UCSD-AML1 (cell line): ENCODE results near the gene TMEM255A.

Experiments
- DNase-seq: peaks from one replicate; lab custom pipeline; 2025; ENCODE audit not compliant: unreplicated experiment; lab: John Stamatoyannopoulos, UW

TMEM255A gene

DNA sequence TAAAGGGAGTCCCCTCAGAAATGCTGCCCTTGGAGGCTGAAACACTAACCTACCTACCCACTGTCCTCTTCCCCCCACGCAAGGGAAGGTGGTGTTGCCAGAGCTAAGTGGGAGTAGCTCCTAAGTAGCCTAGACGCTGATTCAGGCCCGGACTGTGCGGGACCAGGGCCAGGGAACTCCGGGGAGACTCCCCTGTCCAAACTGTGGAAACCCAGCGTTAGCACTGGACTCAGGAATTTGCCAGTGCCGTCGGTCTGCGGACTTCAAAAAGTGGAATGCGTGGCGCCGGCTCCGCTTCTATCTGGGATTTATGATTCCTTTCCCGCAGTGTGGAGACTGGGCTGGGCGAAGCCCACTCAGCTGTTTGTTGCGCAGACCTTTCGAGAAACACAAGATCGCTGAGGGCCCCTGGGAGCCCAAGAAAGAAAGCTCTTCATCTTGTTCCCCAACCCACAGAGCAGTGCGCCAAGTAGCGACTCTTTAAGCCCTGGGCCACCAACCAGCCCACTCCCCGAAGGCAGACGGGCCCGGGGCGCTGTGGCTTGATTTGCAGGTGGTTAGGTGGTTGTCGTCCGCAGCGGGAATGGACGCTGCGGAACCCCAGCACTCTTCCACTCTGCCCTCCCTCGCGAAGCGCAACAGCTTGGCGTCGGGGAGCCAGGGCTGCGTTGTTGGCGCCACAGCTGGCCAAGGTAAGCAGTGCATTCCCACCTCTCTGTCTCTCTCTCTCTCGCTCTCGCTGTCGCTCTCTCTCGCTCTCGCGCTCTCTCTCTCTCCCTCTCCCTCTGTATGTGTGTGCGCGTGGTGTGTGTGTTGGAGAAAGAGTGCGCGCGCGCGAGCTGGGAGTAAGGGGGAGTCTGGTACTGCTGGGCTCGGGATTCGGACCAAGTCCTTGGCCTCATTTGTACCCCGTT lies 2.0 kb downstream of the TMEM255A start:
- peak; percentile 51 for DNase-seq

DNA sequence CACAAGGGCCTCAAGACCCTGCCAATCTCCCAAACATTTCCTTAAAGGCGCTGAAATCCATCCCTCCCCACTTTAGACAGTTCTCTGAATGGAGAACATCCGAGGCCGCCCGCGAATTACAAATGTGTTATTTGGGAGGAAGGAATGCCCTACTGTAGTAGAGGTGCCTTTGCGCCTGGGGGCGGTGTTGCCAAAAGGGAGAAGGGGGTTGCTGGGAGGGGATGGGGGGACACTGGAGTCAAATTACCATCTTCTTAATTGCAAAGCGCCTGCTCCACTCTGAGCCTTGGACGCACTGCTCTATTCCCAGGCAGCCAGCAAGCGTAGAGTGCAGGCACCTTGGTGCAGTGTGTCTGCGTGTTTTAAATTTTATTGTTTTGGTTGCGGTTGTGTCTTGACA lies 2.7 kb downstream of the TMEM255A start:
- DNase-seq = no peak

DNA sequence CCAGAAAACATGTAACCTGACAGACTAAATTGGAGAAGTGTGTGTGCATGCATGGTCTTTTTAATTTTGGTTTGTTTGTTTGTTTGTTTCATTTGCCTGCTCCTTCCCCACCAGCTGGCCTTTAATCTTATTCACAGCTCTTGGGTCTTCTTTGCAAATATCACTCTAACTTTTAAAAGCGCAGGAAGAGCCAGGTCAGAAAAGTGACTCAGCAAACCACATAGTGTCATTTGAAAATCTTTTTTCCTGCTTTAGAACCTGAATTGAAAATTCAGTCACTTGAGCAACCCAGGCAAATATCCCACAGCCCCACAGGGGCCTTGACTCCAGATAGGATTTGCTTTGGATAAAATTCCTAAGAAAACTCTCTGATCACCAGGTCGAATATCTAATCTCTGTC lies 4.6 kb downstream of the TMEM255A start:
- DNase-seq = no peak

DNA sequence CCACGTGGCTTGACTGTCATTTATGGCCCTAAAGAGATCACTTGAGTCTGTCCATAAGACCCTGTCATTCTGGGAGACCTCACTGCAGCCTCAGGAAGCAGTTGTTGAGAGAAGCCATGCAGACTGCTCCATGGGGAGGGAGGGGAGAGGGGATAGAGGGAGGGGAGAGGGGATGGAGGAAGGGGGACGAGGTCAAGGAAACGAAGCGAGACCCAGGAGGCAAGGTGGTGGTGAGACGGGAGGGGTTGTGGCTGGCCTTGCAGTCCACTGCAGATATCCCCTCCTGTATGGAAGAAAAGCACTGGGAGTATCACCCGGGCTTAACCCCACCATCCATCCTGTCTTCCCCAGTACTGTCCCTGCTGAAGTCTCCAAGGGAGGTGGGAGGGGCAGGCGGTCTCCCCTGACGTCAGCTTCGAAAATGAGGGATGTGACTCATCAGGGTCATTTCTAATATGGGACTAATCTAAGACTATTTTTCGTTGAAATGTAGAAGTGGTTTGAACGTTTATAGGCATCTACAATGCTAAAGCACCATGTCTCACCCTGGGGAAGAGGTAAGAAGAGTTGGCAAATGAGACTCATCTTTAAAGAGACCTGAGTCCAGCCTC lies 5.6 kb downstream of the TMEM255A start:
- DNase-seq = no peak

DNA sequence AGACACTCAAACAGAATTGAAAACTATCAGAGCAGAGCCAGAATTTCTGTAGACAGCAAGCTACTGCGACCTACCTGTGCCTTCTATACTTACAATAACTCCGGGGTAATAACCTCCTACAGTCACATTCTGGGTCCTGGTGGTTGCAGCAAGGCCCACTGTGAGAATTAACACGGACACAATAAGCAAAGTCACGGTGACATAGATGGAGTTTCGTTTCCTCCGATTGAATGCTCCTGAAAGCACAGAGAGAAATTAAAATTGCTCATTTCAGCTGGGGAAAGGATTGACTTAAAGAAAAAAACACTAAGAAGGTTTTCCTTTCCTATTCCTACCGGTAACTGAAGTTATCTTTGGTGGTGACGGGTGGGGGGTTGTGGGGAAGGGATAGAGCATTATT lies 7.0 kb downstream of the TMEM255A start:
- DNase-seq = no peak

DNA sequence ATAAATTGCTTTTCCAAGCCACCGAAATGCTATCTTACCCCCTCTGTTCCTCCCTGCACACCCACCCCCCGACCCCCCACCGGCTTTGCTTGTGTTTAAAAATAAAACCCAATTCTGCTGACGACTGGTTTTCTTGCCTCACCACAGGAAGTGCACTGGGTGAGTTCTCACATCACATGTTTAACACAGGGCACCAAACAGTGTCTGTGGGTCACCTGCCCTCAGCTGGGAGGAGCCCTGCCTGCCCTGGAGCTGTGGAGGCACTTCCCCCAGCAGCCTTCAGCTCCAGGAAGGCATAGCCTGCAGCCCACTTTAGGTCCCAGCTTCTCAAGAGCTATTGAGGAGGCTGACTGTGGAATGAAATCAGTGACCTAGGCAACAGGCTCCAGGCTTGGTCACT lies 8.8 kb downstream of the TMEM255A start:
- peak; percentile 42 for DNase-seq

DNA sequence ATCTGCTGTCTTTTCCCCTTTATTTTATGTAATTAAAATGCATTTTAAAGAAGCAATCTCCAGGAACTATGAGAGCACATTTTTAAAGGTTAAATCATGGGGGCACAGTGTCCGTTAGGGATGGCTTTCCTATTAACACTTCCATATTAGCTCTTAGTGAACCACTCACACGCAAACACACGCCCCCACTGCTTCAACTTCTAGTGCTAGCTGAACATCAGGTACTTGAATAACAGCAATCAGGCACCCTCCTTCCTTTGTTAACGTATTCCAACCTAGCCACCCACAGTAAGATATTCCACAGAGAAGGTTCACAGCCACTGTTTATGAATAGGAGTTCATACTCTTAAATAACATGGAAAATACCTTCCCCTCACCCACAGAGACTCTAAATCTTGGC lies 9.3 kb downstream of the TMEM255A start:
- DNase-seq = no peak

DNA sequence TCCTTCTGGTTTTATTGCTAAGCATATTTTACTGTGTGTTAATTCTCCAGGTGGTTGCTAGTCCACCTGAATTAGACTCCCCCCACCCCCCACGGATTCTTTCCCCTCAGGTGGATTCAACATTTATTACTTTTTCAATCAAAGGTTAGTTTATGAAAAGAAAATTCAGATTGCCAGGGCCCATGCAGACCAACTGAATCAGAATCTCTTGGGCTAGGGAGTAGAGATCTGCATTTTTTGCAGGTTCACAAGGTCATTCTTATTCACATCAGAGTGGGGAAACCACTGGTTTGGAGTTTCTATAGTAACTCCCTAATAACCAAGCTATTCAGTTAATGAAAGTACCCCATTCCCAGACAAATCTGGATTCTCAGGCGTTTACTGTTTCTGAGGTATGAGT lies 9.8 kb downstream of the TMEM255A start:
- no peak for DNase-seq

DNA sequence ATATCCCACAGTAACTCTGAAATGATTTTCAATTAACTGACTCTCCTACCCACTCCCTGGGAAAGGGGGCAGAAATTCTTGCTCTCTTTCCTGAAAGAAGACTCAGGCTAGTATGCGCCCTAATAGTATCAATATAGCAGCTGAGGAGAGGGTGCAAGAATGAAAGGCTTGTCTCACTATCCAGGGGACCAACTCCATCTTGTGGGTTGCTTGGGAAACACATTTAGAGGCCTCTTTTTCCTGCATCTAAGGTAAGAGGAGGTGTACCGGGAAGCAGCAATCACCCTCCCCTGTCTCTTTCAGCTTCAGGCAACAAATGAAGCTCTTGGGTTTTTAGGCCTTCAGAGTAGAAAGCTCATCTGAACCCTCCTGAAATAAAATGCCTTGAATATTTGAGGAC lies 11.3 kb downstream of the TMEM255A start:
- no peak for DNase-seq

DNA sequence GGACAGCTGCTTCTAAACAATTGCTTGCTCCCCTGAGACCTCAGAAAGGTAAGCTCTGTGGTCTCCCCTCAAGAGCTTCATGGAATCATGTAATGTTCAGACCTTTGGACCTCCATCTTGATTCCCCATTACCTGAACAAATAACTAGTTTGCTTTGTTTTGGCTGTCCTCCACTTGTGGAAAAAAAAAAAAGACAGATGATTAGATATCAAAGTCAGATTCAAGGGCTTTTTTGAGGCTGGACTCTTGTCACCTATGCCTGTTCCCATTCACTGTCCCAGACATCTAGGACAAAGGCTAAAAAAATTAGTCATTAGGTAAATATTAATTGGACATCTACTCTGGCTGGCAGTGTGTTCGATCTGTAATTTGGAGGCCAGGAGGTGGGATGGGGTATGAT lies 13.3 kb downstream of the TMEM255A start:
- DNase-seq = no peak

DNA sequence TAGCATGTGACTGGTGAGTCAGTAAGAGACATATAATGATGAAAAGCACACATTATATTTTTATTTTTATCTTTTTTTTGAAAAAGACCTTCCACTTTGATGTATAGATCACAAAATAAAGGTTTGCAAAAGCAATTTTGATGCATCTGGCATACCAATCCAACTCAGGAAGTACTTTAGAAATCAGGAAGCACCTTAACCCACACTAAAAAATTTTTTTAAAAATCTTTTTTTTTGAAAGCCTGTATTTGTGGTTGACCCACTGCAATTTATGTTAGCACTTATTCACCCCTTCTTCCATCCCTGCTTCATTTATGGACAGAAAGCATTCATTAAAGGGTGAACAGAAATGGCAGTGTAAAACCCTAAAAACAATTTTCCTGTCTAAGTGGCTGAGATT lies 16.6 kb downstream of the TMEM255A start:
- no peak for DNase-seq

DNA sequence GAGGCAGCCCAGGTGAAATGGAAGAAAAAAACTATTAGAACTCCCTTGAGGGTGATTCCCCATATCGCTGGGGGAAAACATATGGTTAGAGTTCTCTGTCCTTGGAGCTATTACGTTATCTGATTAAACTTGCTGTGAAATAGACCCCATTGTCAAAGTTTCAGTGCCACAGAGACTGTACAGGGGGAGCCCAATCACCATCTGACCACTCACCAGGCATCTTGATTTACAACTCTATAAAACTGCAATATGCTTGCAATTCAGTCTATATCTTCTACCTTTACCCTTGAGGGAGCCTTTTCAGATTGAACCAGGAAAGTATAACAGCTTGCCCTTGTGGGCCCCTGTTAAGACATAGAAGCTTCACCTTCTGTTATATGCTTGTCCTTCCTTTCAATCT lies 18.2 kb downstream of the TMEM255A start:
- DNase-seq = no peak

DNA sequence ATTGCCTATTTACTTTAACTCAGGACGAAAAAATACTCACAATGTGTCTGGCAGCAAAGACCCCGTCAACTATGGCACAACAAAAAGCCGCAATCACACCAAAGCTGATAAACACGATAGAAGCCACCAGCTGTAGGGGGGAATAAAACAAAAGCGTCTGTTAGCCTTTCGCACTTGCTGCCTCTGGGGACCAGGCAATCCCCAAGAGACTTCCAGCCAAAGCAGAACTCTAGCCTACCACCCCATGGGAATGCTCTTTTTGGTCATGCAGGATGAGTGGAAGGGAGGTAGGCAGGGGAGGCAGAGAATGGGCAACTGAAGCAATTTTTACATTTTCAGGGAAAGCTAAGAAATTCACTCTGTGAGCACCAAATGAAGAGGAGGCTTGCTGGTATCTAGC lies 20.1 kb downstream of the TMEM255A start:
- no peak for DNase-seq

DNA sequence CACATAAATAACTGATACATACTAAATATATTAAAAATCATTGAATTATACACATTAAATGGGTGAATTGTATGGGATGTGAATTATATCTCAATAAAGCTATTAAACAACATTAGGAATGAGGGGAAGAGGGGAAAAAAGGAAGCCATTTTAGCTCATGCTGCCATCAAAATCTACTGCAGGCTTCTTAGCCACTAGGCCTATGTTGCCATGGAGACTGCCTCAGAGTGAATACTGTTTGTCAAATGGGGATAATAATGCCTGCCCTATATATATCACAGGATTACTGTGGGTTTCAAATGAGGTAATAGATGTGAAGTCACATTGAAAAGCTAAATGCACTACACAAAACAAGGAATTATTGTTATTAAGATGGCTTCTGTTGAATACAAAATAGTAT lies 21.2 kb downstream of the TMEM255A start:
- no peak for DNase-seq

DNA sequence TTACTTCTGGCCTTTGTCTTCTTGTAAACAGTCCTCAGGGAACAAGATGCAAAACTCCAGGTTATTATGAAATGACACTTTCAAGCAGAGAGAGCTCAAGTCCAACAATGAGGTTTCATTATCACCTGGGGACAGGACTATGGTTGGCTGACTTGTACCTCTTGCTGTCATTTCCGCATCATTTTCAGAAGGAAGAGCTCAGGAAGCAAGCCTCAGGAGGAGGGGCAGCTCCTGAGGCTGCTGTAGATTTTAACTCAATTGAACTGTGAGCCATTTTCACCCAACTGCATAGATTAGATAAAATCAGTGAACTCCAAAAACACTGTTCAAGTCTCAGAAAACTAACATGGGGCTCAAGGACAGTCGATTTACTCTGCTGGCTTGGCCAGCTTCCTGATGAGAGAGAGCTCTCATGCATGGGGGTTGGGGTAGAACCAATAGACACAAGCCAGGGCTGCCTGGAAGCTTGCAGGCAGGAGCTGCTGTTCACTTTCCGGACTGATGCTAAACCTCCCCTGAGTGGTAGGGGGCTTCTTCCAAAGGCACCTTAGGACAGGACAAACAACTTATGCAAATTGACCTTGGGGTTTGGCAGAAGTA lies 23.6 kb downstream of the TMEM255A start:
- no peak for DNase-seq

DNA sequence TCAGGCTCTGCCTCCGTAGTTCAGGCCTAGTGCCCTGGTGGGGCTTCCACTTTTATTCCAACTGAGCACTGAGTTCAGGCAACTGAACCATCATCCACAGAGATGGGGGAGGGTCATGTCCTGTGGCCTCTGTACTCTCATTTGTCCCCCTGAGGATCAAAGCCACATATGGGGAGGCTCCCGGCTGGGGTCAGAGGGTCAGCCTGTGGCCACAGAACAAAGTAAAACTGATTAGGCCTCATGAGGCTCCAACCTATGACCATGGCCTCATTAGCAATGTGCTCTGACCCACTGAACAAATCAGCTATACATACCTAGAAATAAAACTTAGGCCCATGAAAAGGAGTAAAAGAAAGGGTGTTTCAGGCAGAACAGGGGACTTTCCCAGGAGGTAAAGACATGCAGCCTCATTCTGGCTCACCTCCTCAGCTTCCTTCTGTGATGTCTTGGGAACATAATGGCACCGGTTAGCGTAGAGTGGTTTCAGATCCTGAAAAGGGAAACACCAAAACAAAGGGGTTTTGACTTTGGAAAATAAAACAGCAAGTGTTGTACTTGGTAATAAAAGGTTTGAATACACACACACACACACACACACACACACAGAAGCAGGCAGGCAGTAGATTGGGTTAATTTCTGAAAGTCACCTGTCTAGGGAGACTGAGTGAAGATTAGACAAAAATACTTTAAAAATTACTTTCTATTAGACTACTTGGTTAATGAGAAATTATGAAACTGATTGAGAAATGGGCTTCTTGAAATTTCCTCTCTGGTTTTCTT lies 24.3 kb downstream of the TMEM255A start:
- no peak for DNase-seq

DNA sequence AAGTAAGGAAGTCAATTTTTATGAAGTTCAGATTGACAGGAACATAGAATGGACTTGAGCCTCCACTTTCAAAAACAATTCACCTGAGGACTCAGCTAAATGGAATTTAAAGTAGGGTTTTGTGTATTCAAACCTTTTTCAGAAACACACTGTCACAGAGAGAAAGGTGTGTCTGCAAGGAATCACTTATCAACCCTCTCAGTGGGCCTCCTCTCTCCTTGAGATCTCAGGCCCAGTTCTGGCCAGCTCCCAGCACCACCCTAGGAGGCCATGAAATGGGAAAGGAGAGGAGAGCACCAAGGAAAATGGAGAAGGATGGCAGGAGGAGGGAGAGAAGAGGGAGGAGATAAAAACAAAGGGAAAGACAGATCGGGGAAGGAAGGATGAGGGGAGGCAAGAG lies 28.6 kb downstream of the TMEM255A start:
- DNase-seq = no peak

DNA sequence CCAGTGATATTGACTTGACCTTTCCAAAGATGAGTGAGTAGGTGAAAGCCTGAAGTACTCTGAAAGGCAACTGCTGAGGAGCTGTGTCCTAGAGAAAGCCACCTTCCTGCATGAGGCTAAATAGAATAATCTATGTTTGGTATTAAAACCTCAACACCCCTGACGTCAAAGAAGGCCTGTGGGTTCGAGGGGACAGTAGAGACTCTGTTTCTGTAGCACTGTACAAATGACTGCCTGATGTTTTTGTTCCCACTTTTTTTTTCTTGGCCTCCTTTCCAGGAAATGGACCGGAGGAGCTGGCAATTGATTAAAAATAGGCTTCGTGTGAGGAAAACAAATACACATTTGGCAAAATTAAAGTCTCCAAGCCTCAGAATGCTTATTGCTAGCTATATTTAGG lies 29.5 kb downstream of the TMEM255A start:
- no peak for DNase-seq

DNA sequence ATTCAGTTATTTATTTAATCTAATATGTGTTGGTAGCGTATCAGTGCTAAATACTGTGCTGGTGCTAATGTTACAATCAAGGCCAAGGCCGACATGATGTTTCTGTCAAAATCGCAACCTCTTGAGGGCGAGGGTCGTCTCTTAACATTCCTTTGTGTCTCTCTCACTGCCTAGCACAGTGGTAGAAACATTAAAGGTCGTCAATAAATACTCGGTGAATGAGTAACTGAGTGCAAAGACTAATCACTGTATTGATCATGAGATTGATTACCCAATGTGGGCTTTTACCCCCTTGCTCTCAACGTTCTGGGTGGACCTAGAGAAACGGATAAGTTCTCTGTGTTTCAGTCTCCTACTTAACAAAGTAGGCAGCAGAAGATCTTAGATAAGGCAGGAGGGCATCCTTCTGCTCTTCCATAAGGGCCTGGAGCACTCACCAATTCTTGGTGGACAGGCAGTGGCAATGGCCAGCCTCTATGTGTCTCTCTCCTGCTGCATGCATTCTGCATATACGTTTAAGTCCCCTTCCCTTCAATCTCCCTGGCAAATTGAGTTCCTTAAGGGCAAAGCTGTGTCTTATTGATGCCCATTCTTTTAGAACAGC lies 30.1 kb downstream of the TMEM255A start:
- no peak for DNase-seq

DNA sequence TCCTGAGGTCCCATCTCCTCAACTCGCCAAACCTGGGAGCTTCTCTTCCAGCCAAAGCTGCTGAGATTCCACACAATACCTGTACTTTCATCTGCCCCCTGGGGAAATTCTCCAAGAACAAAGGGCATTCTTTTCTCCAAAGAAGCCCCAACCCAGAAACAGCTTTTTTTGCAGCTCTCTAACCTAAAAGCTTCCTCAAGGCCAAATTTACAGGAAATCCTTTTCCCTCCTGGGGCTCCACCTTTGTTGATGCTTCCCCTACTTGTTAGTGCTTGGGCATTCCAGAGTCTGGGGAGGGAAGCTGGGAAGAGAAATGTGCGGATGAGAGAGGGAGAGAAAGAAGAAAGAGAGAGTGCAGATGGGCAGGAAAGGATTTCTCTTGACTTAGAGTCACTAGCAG lies 36.3 kb downstream of the TMEM255A start:
- DNase-seq = no peak

DNA sequence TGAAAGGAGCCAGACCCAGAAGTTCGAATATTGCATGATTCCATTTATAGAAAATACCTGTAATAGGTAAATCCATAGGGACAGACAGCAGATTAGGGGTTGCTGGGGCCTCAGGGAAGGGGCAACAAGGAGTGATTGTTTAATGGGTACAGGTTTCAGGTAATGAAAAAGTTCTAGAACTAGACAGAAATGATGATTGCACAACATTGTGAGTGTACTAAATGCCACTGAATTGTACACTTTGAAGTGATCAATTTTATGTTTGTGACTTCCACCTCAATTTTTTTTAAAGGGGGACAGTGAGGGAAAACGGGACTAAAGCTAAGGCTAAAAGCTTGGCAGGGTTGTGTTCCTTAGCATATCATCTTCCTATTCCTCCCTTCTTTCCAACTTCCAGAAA lies 37.1 kb downstream of the TMEM255A start:
- DNase-seq = no peak
